Stimulated activated naive CD8-positive, alpha-beta T cell treated with anti-CD3 and anti-CD28 coated beads, Interleukin-15, Interleukin-2, amounts not matched to agents 100 ng/mL and 50 ng/mL, for 24 hours (primary cell): ENCODE data around the gene IYD.
"Not testable (repeated sequence)": the region's sequence is repeated elsewhere in the genome, so short reads cannot be mapped to it uniquely, and the experiment has no call there.

Experiments used
- H3K27ac Mint-ChIP-seq: one replicate; pipeline ENCODE4 v1.8.0; 2021; ENCODE audit warnings: mild to moderate bottlenecking, mixed read lengths
- H3K27me3 Mint-ChIP-seq: one replicate; pipeline ENCODE4 v1.8.0; 2021; ENCODE audit warnings: mixed read lengths
- H3K36me3 Mint-ChIP-seq: one replicate; pipeline ENCODE4 v1.8.0; 2021; ENCODE audit warnings: low read depth, mixed read lengths
- H3K4me1 Mint-ChIP-seq: one replicate; pipeline ENCODE4 v1.8.0; 2021; ENCODE audit warnings: low read depth, mixed read lengths
- H3K4me3 Mint-ChIP-seq: one replicate; pipeline ENCODE4 v1.8.0; 2021; ENCODE audit warnings: mild to moderate bottlenecking, mixed read lengths
- H3K9me3 Mint-ChIP-seq: one replicate; pipeline ENCODE4 v1.8.0; 2021; ENCODE audit warnings: mixed read lengths

The IYD gene

GRCh38 chr6:150420926-150421325 lies 52.1 kb downstream of the IYD start:
- Mint-ChIP-seq H3K36me3 (no peaks in the 10 kb centered on the region), H3K27me3 (peaks cover 14% of the 10 kb centered on the region), H3K4me3 (no peak overlapping the region), H3K9me3 (peaks cover 11% of the 10 kb centered on the region), H3K4me1 (peaks cover 36% of the 10 kb centered on the region), H3K27ac (no peak overlapping the region)

GRCh38 chr6:150425508-150425907 lies 56.7 kb downstream of the IYD start:
- H3K4me1 Mint-ChIP-seq: no peaks in the 10 kb centered on the region
- H3K27ac Mint-ChIP-seq: no peak overlapping the region
- H3K27me3 Mint-ChIP-seq: peaks cover 2% of the 10 kb centered on the region
- H3K4me3 Mint-ChIP-seq: no peak overlapping the region
- H3K36me3 Mint-ChIP-seq: no peaks in the 10 kb centered on the region
- peaks cover 8% of the 10 kb centered on the region for H3K9me3 Mint-ChIP-seq

GRCh38 chr6:150426198-150426597 lies 57.4 kb downstream of the IYD start:
- Mint-ChIP-seq H3K27me3 (no peaks in the 10 kb centered on the region), H3K36me3 (no peaks in the 10 kb centered on the region), H3K9me3 (peaks cover 1% of the 10 kb centered on the region), H3K4me1 (no peaks in the 10 kb centered on the region), H3K4me3 (no peak overlapping the region), H3K27ac (no peak overlapping the region)

GRCh38 chr6:150427037-150427602 lies 58.3 kb downstream of the IYD start:
- no peaks in the 10 kb centered on the region for H3K9me3 Mint-ChIP-seq
- H3K4me3 Mint-ChIP-seq: no peak overlapping the region
- no peaks in the 10 kb centered on the region for H3K27me3 Mint-ChIP-seq
- no peaks in the 10 kb centered on the region for H3K4me1 Mint-ChIP-seq
- H3K27ac Mint-ChIP-seq: no peak overlapping the region
- H3K36me3 Mint-ChIP-seq: no peaks in the 10 kb centered on the region

GRCh38 chr6:150427843-150428242 lies 59.0 kb downstream of the IYD start:
- H3K9me3 Mint-ChIP-seq: no peaks in the 10 kb centered on the region
- no peak overlapping the region for H3K4me3 Mint-ChIP-seq
- no peaks in the 10 kb centered on the region for H3K4me1 Mint-ChIP-seq
- no peak overlapping the region for H3K27ac Mint-ChIP-seq
- no peaks in the 10 kb centered on the region for H3K27me3 Mint-ChIP-seq
- no peaks in the 10 kb centered on the region for H3K36me3 Mint-ChIP-seq

GRCh38 chr6:150430815-150431214 lies 62.0 kb downstream of the IYD start:
- no peaks in the 10 kb centered on the region for H3K4me1 Mint-ChIP-seq
- no peaks in the 10 kb centered on the region for H3K27me3 Mint-ChIP-seq
- H3K27ac Mint-ChIP-seq: no peak overlapping the region
- no peak overlapping the region for H3K4me3 Mint-ChIP-seq
- H3K9me3 Mint-ChIP-seq: no peaks in the 10 kb centered on the region
- no peaks in the 10 kb centered on the region for H3K36me3 Mint-ChIP-seq

GRCh38 chr6:150435360-150435759 lies 66.5 kb downstream of the IYD start:
- Mint-ChIP-seq H3K27me3 (no peaks in the 10 kb centered on the region), H3K9me3 (peaks cover 7% of the 10 kb centered on the region), H3K27ac (no peak overlapping the region), H3K36me3 (no peaks in the 10 kb centered on the region), H3K4me1 (no peaks in the 10 kb centered on the region), H3K4me3 (no peak overlapping the region)

GRCh38 chr6:150435832-150436231 lies 67.0 kb downstream of the IYD start:
- no peak overlapping the region for H3K27ac Mint-ChIP-seq
- H3K4me3 Mint-ChIP-seq: no peak overlapping the region
- no peaks in the 10 kb centered on the region for H3K4me1 Mint-ChIP-seq
- H3K9me3 Mint-ChIP-seq: peaks cover 7% of the 10 kb centered on the region
- H3K27me3 Mint-ChIP-seq: no peaks in the 10 kb centered on the region
- no peaks in the 10 kb centered on the region for H3K36me3 Mint-ChIP-seq

- no peaks in the 10 kb centered on the region for H3K27me3 Mint-ChIP-seq
- no peaks in the 10 kb centered on the region for H3K36me3 Mint-ChIP-seq
- no peak overlapping the region for H3K4me3 Mint-ChIP-seq
- H3K9me3 Mint-ChIP-seq: peaks cover 7% of the 10 kb centered on the region
- no peaks in the 10 kb centered on the region for H3K4me1 Mint-ChIP-seq
- no peak overlapping the region for H3K27ac Mint-ChIP-seq
These were observed 70.6 kb downstream of the IYD start for GRCh38 chr6:150439373-150439772.

- Mint-ChIP-seq H3K9me3 (peaks cover 5% of the 10 kb centered on the region), H3K4me3 (no peak overlapping the region), H3K4me1 (no peaks in the 10 kb centered on the region), H3K27ac (no peak overlapping the region), H3K27me3 (peaks cover 6% of the 10 kb centered on the region), H3K36me3 (no peaks in the 10 kb centered on the region)
These were observed 74.8 kb downstream of the IYD start for GRCh38 chr6:150443621-150444020.

- peaks cover 6% of the 10 kb centered on the region for H3K27me3 Mint-ChIP-seq
- H3K4me1 Mint-ChIP-seq: no peaks in the 10 kb centered on the region
- no peaks in the 10 kb centered on the region for H3K36me3 Mint-ChIP-seq
These were observed 75.5 kb downstream of the IYD start for GRCh38 chr6:150444308-150444707.

GRCh38 chr6:150445486-150445885 lies 76.7 kb downstream of the IYD start:
- no peaks in the 10 kb centered on the region for H3K9me3 Mint-ChIP-seq
- no peaks in the 10 kb centered on the region for H3K4me1 Mint-ChIP-seq
- no peak overlapping the region for H3K27ac Mint-ChIP-seq
- H3K36me3 Mint-ChIP-seq: no peaks in the 10 kb centered on the region
- no peak overlapping the region for H3K4me3 Mint-ChIP-seq
- peaks cover 6% of the 10 kb centered on the region for H3K27me3 Mint-ChIP-seq

More at GRCh38 chr6:150444308-150444707, 75.5 kb downstream of the IYD start:
- Mint-ChIP-seq H3K9me3 (peaks cover 4% of the 10 kb centered on the region), H3K27ac (no peak overlapping the region), H3K4me3 (no peak overlapping the region)

- H3K9me3 Mint-ChIP-seq: no peaks in the 10 kb centered on the region
These were observed 79.4 kb downstream of the IYD start for GRCh38 chr6:150448221-150448620.

GRCh38 chr6:150449055-150449454 lies 80.2 kb downstream of the IYD start:
- H3K9me3 Mint-ChIP-seq, H3K27me3 Mint-ChIP-seq, H3K4me1 Mint-ChIP-seq, H3K4me3 Mint-ChIP-seq, H3K27ac Mint-ChIP-seq, H3K36me3 Mint-ChIP-seq: not testable (repeated sequence)

More at GRCh38 chr6:150448221-150448620, 79.4 kb downstream of the IYD start:
- Mint-ChIP-seq H3K36me3 (no peaks in the 10 kb centered on the region), H3K27ac (no peak overlapping the region), H3K27me3 (peaks cover 6% of the 10 kb centered on the region), H3K4me3 (no peak overlapping the region), H3K4me1 (no peaks in the 10 kb centered on the region)

GRCh38 chr6:150450918-150451317 lies 82.1 kb downstream of the IYD start:
- no peaks in the 10 kb centered on the region for H3K36me3 Mint-ChIP-seq
- peaks cover 6% of the 10 kb centered on the region for H3K27me3 Mint-ChIP-seq
- H3K4me1 Mint-ChIP-seq: no peaks in the 10 kb centered on the region
- H3K27ac Mint-ChIP-seq: no peak overlapping the region
- H3K9me3 Mint-ChIP-seq: no peaks in the 10 kb centered on the region
- H3K4me3 Mint-ChIP-seq: no peak overlapping the region

GRCh38 chr6:150451807-150452427 lies 83.1 kb downstream of the IYD start:
- Mint-ChIP-seq H3K4me3 (no peak overlapping the region), H3K27ac (no peak overlapping the region), H3K4me1 (no peaks in the 10 kb centered on the region), H3K9me3 (no peaks in the 10 kb centered on the region), H3K36me3 (no peaks in the 10 kb centered on the region), H3K27me3 (no peaks in the 10 kb centered on the region)
